CD14-positive monocyte (primary cell): ENCODE results near the gene EPB41. TPM values are rescaled to one million over a fixed set of nuclear protein-coding genes. Genes with fewer than 3 reads are reported as not detected.

Experiments
- DNase-seq, 3 donors: peaks; one replicate each; pipeline ENCODE4 v3.0.0-alpha.2; 2011 to 2022
- H2AFZ ChIP-seq: 2 replicates; pipeline ENCODE4 v1.6.0; 2012; ENCODE audit warnings: mild to moderate bottlenecking, low read depth, low read length, inconsistent platforms; ENCODE audit not compliant: insufficient read depth, poor library complexity, severe bottlenecking
- H3K27ac ChIP-seq, 2 donors: 1 replicate in 1 of 2; 2 replicates in 1 of 2; pipeline ENCODE4 v1.5.1; 2012 to 2013; ENCODE audit warnings: low read length in 2 of 2, control low read depth in 1 of 2, inconsistent platforms in 1 of 2, low read depth in 1 of 2, mild to moderate bottlenecking in 1 of 2
- H3K27me3 ChIP-seq, 2 donors: one replicate each; pipeline versions ENCODE4 v1.6.0 to v1.6.1; 2011 to 2013; ENCODE audit warnings: low read length in 2 of 2; ENCODE audit not compliant: control insufficient read depth in 2 of 2, insufficient read depth in 2 of 2
- H3K36me3 ChIP-seq, 2 donors: replicated peaks in 1 of 2; 1 replicate in 1 of 2; 2 replicates in 1 of 2; pipeline versions ENCODE4 v1.5.1 to v1.6.1; 2012 to 2013; ENCODE audit warnings: low read length in 2 of 2, control low read depth in 1 of 2, inconsistent platforms in 1 of 2, mild to moderate bottlenecking in 1 of 2; ENCODE audit not compliant: insufficient read depth in 2 of 2, control insufficient read depth in 1 of 2
- H3K4me1 ChIP-seq, 2 donors: 1 replicate in 1 of 2; 2 replicates in 1 of 2; pipeline versions ENCODE4 v1.5.1 to v1.6.1; 2012 to 2013; ENCODE audit warnings: low read length in 2 of 2, control low read depth in 1 of 2, inconsistent platforms in 1 of 2, mild to moderate bottlenecking in 1 of 2, moderate library complexity in 1 of 2; ENCODE audit not compliant: insufficient read depth in 2 of 2, control insufficient read depth in 1 of 2
- H3K4me2 ChIP-seq: replicated peaks from 2 replicates; pipeline ENCODE3; 2012; ENCODE audit warnings: low read length, moderate library complexity, mild to moderate bottlenecking; ENCODE audit not compliant: poor library complexity, severe bottlenecking; ENCODE audit errors: extremely low read depth
- H3K4me3 ChIP-seq, 3 experiments: fragments of 200-600 bp in 1 of 3; sonication (generic) in 1 of 3; replicated peaks in 1 of 3; 1 replicate in 2 of 3; 2 replicates in 1 of 3; pipeline ENCODE4 v1.5.1; 2011 to 2013; ENCODE audit warnings: low read length in 3 of 3, mild to moderate bottlenecking in 3 of 3, control low read depth in 2 of 3, low read depth in 2 of 3, inconsistent platforms in 1 of 3, moderate library complexity in 1 of 3
- H3K79me2 ChIP-seq: 2 replicates; pipeline ENCODE4 v1.6.0; 2012; ENCODE audit warnings: mild to moderate bottlenecking, control low read depth, inconsistent platforms, low read length, moderate library complexity; ENCODE audit not compliant: insufficient read depth
- H3K9ac ChIP-seq: 2 replicates; pipeline ENCODE4 v1.6.0; 2017; ENCODE audit warnings: low read length, mild to moderate bottlenecking; ENCODE audit not compliant: insufficient read depth, poor library complexity, severe bottlenecking
- H3K9me3 ChIP-seq, 2 donors: replicated peaks in 1 of 2; 1 replicate in 1 of 2; 2 replicates in 1 of 2; pipeline versions ENCODE4 v1.5.1 to v1.6.1; 2012 to 2013; ENCODE audit warnings: low read length in 2 of 2, control low read depth in 1 of 2; ENCODE audit not compliant: control insufficient read depth in 1 of 2, insufficient read depth in 1 of 2
- H4K20me1 ChIP-seq: 2 replicates; pipeline ENCODE4 v1.6.0; 2012; ENCODE audit warnings: mild to moderate bottlenecking, low read length, control low read depth, moderate library complexity; ENCODE audit not compliant: insufficient read depth
- H3K27ac Mint-ChIP-seq, 7 donors: one replicate each; pipeline ENCODE4 v1.8.0; 2020; ENCODE audit warnings: mild to moderate bottlenecking in 7 of 7, mixed read lengths in 7 of 7, moderate library complexity in 6 of 7, inconsistent platforms in 2 of 7
- H3K27me3 Mint-ChIP-seq, 3 donors: one replicate each; pipeline ENCODE4 v1.8.0; 2021 to 2022; ENCODE audit warnings: low read depth in 3 of 3, mild to moderate bottlenecking in 3 of 3, mixed read lengths in 3 of 3, moderate library complexity in 3 of 3, inconsistent platforms in 1 of 3
- H3K36me3 Mint-ChIP-seq, 2 donors: one replicate each; pipeline ENCODE4 v1.8.0; 2020; ENCODE audit warnings: mixed read lengths in 2 of 2, inconsistent platforms in 1 of 2, mild to moderate bottlenecking in 1 of 2
- H3K4me1 Mint-ChIP-seq: one replicate; pipeline ENCODE4 v1.8.0; 2020; ENCODE audit warnings: mild to moderate bottlenecking, mixed read lengths
- H3K4me3 Mint-ChIP-seq, 2 donors: one replicate each; pipeline ENCODE4 v1.8.0; 2020; ENCODE audit warnings: mild to moderate bottlenecking in 2 of 2, mixed read lengths in 2 of 2, moderate library complexity in 1 of 2
- H3K9me3 Mint-ChIP-seq, 7 donors: one replicate each; pipeline ENCODE4 v1.8.0; 2020 to 2022; ENCODE audit warnings: mixed read lengths in 7 of 7, mild to moderate bottlenecking in 6 of 7, moderate library complexity in 6 of 7, inconsistent platforms in 2 of 7
- whole genome bisulfite sequencing: methylation state at CpG from one replicate; pipeline ENCODE4 v1.1.5; 2013; ENCODE audit warnings: missing lambda C conversion rate; ENCODE audit not compliant: insufficient coverage; 5-methylcytosine and 5-hydroxymethylcytosine counted together
- intact Hi-C, 2 donors: fragments of 100-400 bp; cut with micrococcal nuclease; formaldehyde crosslinking; loops; one replicate each; pipeline versions ENCODE4 v1.15.0 to v1.15.1; 2023
- polyA plus RNA-seq, 3 donors: library from polyadenylated mRNA; depleted of rRNA in 1 of 3; unstranded in 2 of 3; stranded (reverse) in 1 of 3; fragments of 300-500 nt in 2 of 3; fragments of >200 nt in 1 of 3; fragmentation: Illumina TruSeq in 2 of 3; gene quantifications; 1 replicate in 2 of 3; 2 replicates in 1 of 3; pipeline ENCODE4 v1.2.3, GENCODE V29; 2012 to 2021
- TF ChIP-seq, protein P1 (sequence below): fragments of 200-600 bp; IDR thresholded peaks from one replicate; pipeline ENCODE4 v1.8.0; 2022; ENCODE audit warnings: antibody characterized with exemption, mild to moderate bottlenecking

The EPB41 gene
- polyA plus RNA-seq, 3 donors, result 11.3 to 19.4 (median 18.9) TPM

DNA sequence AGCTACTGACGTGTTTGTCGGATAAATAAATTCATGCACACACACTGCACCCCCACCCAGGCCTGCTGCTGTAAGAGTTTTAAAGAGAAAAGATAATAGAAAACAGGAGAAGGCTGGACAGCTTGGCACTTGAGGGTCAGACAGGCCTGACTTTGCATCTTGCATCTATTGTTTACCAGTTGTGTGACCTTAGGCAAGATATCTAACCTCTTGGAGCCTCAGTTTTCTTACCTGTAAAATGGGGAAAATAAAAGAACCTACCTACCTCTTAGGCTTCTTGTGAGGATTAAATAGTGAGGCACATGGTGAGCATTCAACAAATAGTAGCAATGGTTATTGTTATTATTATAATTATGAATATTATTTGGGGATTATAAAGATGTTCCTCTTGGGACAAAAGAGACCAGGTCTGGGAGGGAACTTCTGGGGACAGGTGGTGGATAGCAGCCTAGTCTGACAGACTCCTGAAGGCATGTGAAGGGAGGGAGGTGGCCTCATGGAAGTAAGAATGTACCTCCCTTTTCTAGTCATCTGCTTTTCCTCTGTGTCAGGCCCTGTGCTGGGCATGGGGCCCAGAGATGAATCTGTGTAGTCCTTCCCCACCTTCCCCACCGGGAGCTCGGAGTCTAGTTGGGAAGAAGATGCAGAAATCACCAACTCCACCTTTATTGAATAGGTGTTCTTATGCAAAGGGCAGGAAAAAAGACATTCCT is 18.3 kb upstream of the EPB41 start:
- H3K4me1 Mint-ChIP-seq, result peaks cover 40% of the 10 kb centered on the region
- Histone ChIP-seq H3K27ac (no peak overlapping the region), H2AFZ (no peak overlapping the region), H4K20me1 (peaks cover 43% of the 10 kb centered on the region), H3K4me2 (no peak overlapping the region), H3K27me3 (no peaks in the 10 kb centered on the region), H3K9ac (no peak overlapping the region), H3K79me2 (peaks cover 41% of the 10 kb centered on the region), H3K4me3 (no peak overlapping the region), H3K4me1 (peaks cover 23 to 29% of the 10 kb centered on the region in 2 donors), H3K9me3 (no peaks in the 10 kb centered on the region), H3K36me3 (peaks cover 16 to 31% of the 10 kb centered on the region in 2 donors)
- H3K36me3 Mint-ChIP-seq, result peaks cover 28 to 47% of the 10 kb centered on the region in 2 donors
- H3K27ac Mint-ChIP-seq, result no peak overlapping the region
- H3K27me3 Mint-ChIP-seq, result no peaks in the 10 kb centered on the region
- no CpG with 5 or more reads among the region's 4 CpGs for WGBS
- no peaks in the 10 kb centered on the region for H3K9me3 Mint-ChIP-seq
- intact Hi-C loops, result no loop called here
- H3K4me3 Mint-ChIP-seq, result no peak overlapping the region
- TF ChIP-seq, protein P1, sequence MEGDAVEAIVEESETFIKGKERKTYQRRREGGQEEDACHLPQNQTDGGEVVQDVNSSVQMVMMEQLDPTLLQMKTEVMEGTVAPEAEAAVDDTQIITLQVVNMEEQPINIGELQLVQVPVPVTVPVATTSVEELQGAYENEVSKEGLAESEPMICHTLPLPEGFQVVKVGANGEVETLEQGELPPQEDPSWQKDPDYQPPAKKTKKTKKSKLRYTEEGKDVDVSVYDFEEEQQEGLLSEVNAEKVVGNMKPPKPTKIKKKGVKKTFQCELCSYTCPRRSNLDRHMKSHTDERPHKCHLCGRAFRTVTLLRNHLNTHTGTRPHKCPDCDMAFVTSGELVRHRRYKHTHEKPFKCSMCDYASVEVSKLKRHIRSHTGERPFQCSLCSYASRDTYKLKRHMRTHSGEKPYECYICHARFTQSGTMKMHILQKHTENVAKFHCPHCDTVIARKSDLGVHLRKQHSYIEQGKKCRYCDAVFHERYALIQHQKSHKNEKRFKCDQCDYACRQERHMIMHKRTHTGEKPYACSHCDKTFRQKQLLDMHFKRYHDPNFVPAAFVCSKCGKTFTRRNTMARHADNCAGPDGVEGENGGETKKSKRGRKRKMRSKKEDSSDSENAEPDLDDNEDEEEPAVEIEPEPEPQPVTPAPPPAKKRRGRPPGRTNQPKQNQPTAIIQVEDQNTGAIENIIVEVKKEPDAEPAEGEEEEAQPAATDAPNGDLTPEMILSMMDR, result no peak
- DNase-seq, result no peak

DNA sequence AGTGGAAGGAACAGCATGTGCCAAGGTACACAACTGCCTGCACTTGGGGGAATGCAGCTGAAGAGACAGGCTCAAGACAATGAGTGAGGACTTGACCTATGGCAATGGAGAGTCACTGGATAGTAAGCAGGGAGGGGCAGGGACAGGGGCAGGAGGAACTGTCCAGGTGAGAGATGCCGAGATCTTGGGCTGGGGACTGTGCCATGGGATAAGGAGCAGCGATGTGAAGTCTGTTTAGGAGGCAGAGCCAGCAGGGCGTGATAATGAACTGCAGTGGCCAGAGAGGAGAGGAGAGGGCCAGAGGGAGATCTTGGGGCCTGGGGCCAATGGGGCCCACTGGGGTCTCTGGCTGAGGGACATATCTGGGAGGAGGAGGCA is 17.8 kb upstream of the EPB41 start:
- Mint-ChIP-seq H3K4me3 (no peak overlapping the region), H3K4me1 (peaks cover 38% of the 10 kb centered on the region), H3K36me3 (peaks cover 28 to 45% of the 10 kb centered on the region in 2 donors), H3K27ac (no peak overlapping the region), H3K27me3 (no peaks in the 10 kb centered on the region), H3K9me3 (no peaks in the 10 kb centered on the region)
- H3K4me1 ChIP-seq, result peaks cover 23 to 29% of the 10 kb centered on the region in 2 donors
- no peak overlapping the region for H3K9ac ChIP-seq
- intact Hi-C loops, result no loop called here
- no peak overlapping the region for H3K27ac ChIP-seq
- no peaks in the 10 kb centered on the region for H3K9me3 ChIP-seq
- H3K4me3 ChIP-seq, result no peak overlapping the region
- peaks cover 43% of the 10 kb centered on the region for H4K20me1 ChIP-seq
- H3K79me2 ChIP-seq, result peaks cover 40% of the 10 kb centered on the region
- WGBS, result 75% methylated on average over 2 of the region's 3 CpGs
- TF ChIP-seq, protein P1, result no peak
- no peaks in the 10 kb centered on the region for H3K27me3 ChIP-seq
- H3K4me2 ChIP-seq, result no peak overlapping the region
- no peak for DNase-seq
- peaks cover 16 to 31% of the 10 kb centered on the region in 2 donors for H3K36me3 ChIP-seq
- H2AFZ ChIP-seq, result no peak overlapping the region
